Stimulated activated naive CD8-positive, alpha-beta T cell treated with anti-CD3 and anti-CD28 coated beads, Interleukin-15, Interleukin-2, amounts not matched to agents 100 U/mL and 50 U/mL, for 24 hours (primary cell): ENCODE results near the gene FAM110C.
"Not testable (repeated sequence)": the region's sequence is repeated elsewhere in the genome, so short reads cannot be mapped to it uniquely, and the experiment has no call there.

Source experiments
- ATAC-seq: fragments of 150-1000 bp; cut with Tn5 transposase; one replicate; pipeline ENCODE4 v1.10.0; 2021
- DNase-seq: peaks from one replicate; pipeline ENCODE4 v3.0.0; 2021

The FAM110C gene

GRCh38 chr2:44748-45341, 1.5 kb downstream of the FAM110C start:
- no peak for DNase-seq
- ATAC-seq = no peak

- DNase-seq (no peak), ATAC-seq (no peak)
These were observed 3.5 kb downstream of the FAM110C start for GRCh38 chr2:42788-43187.

DNA sequence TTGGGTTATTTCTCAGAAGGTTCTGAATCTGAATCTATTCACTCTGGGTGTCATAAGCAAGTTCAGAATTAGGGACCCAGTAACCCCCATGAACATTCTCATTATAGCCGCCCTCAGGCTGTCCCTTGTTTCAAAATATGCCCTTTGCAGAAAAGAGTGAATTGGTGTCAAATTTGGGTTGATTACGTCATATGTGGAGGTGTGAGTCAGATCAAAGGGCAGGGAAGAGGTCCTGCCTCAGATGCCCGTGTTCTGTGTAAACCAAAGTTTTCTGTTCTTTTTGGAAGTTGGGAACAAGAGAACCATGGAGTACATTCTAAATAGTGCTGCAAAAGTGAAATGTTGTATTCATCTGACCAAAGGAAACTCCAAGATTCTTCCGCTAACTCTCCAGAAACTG, 5.8 kb downstream of the FAM110C start:
- DNase-seq (no peak), ATAC-seq (no peak)

GRCh38 chr2:38155-38554, 8.2 kb downstream of the FAM110C start:
- ATAC-seq = no peak
- DNase-seq = no peak

GRCh38 chr2:36318-36717, 10.0 kb downstream of the FAM110C start:
- DNase-seq = no peak
- no peak for ATAC-seq

DNA sequence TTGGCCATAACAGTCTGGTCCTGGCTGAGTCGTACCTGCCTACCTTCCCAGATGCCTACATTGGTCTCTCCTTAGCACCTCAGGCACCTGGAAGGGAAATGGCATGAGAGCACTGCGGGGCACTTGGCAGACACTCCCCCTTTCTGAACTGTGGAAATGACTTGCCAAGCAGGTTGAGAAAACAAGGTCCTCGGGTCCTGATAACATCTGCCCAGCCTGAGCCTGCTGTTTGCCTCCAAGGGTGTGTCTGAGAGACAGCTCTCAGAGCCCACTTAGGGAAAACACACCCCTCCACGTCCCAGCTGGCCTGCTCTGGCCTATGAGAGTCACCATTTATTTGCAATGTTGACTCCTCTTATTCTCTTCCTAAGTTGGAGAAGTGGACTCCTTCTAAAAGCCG, 10.5 kb downstream of the FAM110C start:
- DNase-seq (no peak), ATAC-seq (no peak)

GRCh38 chr2:33620-34019, 12.7 kb downstream of the FAM110C start:
- DNase-seq (peak; percentile 34), ATAC-seq (peak; percentile 68)

- DNase-seq (no peak), ATAC-seq (peak; percentile 16)
These were observed 14.2 kb downstream of the FAM110C start for GRCh38 chr2:32068-32467.

GRCh38 chr2:29253-29652, 17.1 kb downstream of the FAM110C start:
- no peak for DNase-seq
- no peak for ATAC-seq

DNA sequence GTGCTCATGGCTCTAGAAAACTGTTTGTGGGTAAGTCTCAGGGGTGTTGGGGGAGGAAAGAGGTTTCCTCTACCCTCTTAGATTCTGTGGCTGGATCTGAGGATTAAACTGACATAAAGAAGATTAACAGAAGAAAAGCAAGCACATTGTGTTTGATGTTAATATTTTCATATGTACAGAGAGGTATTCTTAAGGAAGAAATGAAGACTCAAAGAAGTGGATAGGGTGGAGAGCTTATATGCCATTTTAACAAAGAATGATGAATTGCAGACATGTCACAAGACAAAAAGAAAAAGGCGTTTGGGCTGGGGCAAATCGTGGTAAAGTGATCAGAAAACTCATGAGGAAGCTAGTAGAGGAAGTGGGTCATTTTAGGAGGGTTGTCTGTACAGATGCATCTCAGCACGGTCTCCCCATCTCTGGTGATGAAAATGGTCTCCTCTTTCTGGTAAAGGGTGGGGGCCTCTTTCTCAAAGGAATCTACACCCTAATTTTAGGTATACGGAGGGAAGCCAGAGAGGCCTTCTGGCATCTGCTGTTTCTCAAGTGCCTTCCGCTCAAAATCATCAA, 17.8 kb downstream of the FAM110C start:
- ATAC-seq (no peak), DNase-seq (no peak)

DNA sequence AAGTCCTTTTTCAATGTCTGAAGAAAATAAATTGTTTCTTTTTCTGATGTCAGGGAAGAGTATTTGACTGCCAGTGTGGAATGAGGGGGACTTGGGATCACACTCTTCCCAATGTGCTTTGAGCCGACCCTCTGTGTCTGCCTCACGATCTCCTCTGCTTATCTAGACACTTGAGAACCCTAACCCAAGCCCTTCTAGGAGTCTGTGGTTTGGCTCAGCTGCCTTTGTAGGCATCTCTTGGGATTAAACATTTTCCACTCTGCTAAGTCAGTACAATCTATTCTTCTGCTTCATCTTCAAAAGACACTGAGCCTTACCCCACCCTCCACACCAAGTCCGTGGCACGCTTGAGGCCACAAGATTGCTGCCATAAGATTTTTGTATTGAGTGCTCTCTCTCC, 19.4 kb downstream of the FAM110C start:
- ATAC-seq = no peak
- DNase-seq = no peak

GRCh38 chr2:25543-25942, 20.8 kb downstream of the FAM110C start:
- ATAC-seq (no peak), DNase-seq (no peak)

- DNase-seq, ATAC-seq: not testable (repeated sequence)
These were observed 21.7 kb downstream of the FAM110C start for GRCh38 chr2:24591-24990.

- ATAC-seq = no peak
- no peak for DNase-seq
These were observed 22.2 kb downstream of the FAM110C start for GRCh38 chr2:24107-24506.

GRCh38 chr2:23283-23682, 23.0 kb downstream of the FAM110C start:
- DNase-seq = no peak
- no peak for ATAC-seq

GRCh38 chr2:22244-22643, 24.1 kb downstream of the FAM110C start:
- not testable (repeated sequence) for ATAC-seq, DNase-seq

- not testable (repeated sequence) for ATAC-seq
These were observed 26.0 kb downstream of the FAM110C start for GRCh38 chr2:20259-20658.

GRCh38 chr2:19505-19904, 26.8 kb downstream of the FAM110C start:
- ATAC-seq (no peak), DNase-seq (no peak)

More at GRCh38 chr2:20259-20658, 26.0 kb downstream of the FAM110C start:
- DNase-seq = not testable (repeated sequence)

DNA sequence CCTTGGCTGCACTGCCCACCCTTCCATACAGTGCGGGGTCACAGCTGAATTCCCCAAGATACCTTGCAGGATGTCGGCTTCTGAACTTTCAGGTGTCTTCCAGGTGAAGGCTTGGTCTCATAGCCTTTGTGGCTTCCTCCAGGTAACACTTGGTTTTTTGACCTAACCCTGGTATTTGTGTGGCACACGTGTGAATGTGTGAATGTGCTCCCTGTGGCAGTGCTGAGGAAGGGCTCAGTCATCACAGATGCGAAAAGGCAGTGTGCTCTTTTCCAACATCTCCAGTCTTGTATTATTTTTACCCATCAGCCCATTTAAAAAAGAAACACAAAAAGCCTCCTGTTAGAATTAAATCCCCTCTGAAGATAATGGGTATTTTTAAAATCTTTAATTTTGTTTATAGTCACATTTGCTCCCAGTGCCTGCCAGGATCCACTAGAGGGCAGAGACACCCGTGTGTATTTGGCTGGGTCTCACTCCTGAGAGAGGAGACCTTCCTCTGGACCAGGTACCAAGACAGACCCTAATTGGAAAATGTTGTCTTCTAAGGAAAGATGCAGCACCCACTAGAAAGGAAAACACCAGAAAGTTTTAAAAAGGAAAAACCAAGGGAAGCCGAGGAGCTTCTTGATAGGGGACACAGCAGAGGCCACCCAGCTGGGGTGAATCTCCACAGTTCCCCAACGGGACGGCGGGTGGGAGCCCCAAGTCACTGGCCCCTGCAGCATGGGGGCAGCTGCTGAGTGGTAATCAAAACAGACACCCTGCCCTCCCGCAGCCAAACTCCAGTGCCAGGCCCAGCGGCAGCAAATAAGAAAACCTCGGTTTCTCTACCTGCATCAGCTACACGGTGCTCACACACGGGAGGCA, 27.7 kb downstream of the FAM110C start:
- DNase-seq (no peak), ATAC-seq (no peak)

DNA sequence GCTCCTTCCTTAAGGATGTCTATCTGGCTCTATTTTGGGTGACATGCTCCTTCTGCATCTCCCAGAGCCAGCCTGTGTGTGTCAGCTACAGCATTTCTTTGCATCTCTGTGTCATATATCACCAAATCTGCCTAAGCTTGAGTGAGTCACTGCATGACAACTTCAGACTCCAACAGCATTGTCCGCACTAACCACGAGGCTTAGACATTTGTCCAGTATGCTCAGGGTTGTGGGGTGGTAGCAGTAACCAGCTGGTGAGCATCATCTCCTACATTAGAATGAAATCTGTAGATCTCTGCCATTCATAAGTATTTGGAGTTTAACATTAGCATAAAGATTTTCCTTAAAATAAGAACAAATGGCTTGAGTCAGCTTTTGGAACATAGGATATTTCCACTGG, 30.4 kb downstream of the FAM110C start:
- DNase-seq, ATAC-seq: not testable (repeated sequence)

GRCh38 chr2:11248-11941, 34.9 kb downstream of the FAM110C start:
- DNase-seq (peak; percentile 76), ATAC-seq (peak; percentile 52)

GRCh38 chr2:10222-10875, 36.0 kb downstream of the FAM110C start:
- DNase-seq (no peak), ATAC-seq (peak; percentile 28)
